DMS153 treated with DMSO at 0.1 percent for 48 hours (cell line): Measurements from ENCODE around the gene COIL.
"Not testable (repeated sequence)": the region's sequence is repeated elsewhere in the genome, so short reads cannot be mapped to it uniquely, and the experiment has no call there.

Source experiments
- DNase-seq: peaks from one replicate; lab custom pipeline; 2025; ENCODE audit not compliant: unreplicated experiment; lab: John Stamatoyannopoulos, UW

The COIL gene

GRCh38 chr17:56979091-56979480 is 18.2 kb upstream of the COIL start:
- DNase-seq = no peak

- DNase-seq = no peak
Measured at GRCh38 chr17:56978441-56979090, 17.7 kb upstream of the COIL start.

- DNase-seq = peak; percentile 65
Measured at GRCh38 chr17:56977673-56978395, 17.0 kb upstream of the COIL start, which contains the start of gene SCPEP1. SCPEP1 (plus strand) TSS chr17:56978131; CDS start chr17:56978160, 29 bp downstream.

GRCh38 chr17:56976941-56977608 is 16.2 kb upstream of the COIL start:
- DNase-seq = no peak

GRCh38 chr17:56975656-56976055 is 14.8 kb upstream of the COIL start:
- no peak for DNase-seq

- DNase-seq = no peak
Measured at GRCh38 chr17:56974055-56974454, 13.2 kb upstream of the COIL start.

GRCh38 chr17:56973520-56973919 is 12.7 kb upstream of the COIL start:
- DNase-seq = no peak

GRCh38 chr17:56972111-56972730 is 11.4 kb upstream of the COIL start:
- DNase-seq = no peak

- no peak for DNase-seq
Measured at GRCh38 chr17:56970974-56971373, 10.1 kb upstream of the COIL start.

GRCh38 chr17:56966338-56966737 is 5.5 kb upstream of the COIL start:
- peak; percentile 50 for DNase-seq

GRCh38 chr17:56965681-56966080 is 4.8 kb upstream of the COIL start:
- not testable (repeated sequence) for DNase-seq

- not testable (repeated sequence) for DNase-seq
Measured at GRCh38 chr17:56965241-56965640, 4.4 kb upstream of the COIL start.

- no peak for DNase-seq
Measured at GRCh38 chr17:56956992-56957391, 3.9 kb downstream of the COIL start.

- DNase-seq = no peak
Measured at GRCh38 chr17:56949595-56949994, 11.3 kb downstream of the COIL start.

GRCh38 chr17:56948491-56948890 is 12.4 kb downstream of the COIL start:
- DNase-seq = no peak

GRCh38 chr17:56947741-56948140 is 13.1 kb downstream of the COIL start:
- DNase-seq = no peak

GRCh38 chr17:56945938-56946505 is 14.8 kb downstream of the COIL start:
- DNase-seq = no peak

GRCh38 chr17:56943505-56944125 is 17.2 kb downstream of the COIL start:
- DNase-seq = no peak

GRCh38 chr17:56939869-56940484 is 20.9 kb downstream of the COIL start:
- DNase-seq = peak; percentile 38

- not testable (repeated sequence) for DNase-seq
Measured at GRCh38 chr17:56938206-56938605, 22.6 kb downstream of the COIL start.
